IMR-90 (cell line): ENCODE measurements around the gene SERPINA5. TPM values are rescaled to one million over a fixed set of nuclear protein-coding genes. Genes with fewer than 3 reads are reported as not detected.

ENCODE experiments used
- ATAC-seq: fragments of 200-7000 bp; cut with Tn5 transposase; 2 replicates; pipeline ENCODE4 v1.9.1; 2020; ENCODE audit warnings: low read depth, mild to moderate bottlenecking, moderate library complexity
- BruUV-seq: library from RNA; stranded (reverse); fragments of 400-500 nt; replicated peaks from 2 replicates; lab custom pipeline; 2021; lab: Mats Ljungman, UMichigan
- CTCF ChIA-PET: fragments of 300-600 bp; formaldehyde crosslinking; extraction: SDS; loops from one replicate; lab custom pipeline; 2021; ENCODE audit warnings: antibody characterized with exemption; lab: Yijun Ruan, JAX
- POLR2A ChIA-PET: fragments of 300-600 bp; sonication (Branson Sonifier 250); formaldehyde crosslinking; loops from one replicate; lab custom pipeline; 2022; ENCODE audit warnings: antibody characterized with exemption; ENCODE audit not compliant: unreplicated experiment; lab: Charles Lee
- DNase-seq: peaks from one replicate; pipeline ENCODE4 v3.0.0; 2013
- H2AFZ ChIP-seq: replicated peaks from 2 replicates; pipeline ENCODE3; 2013; ENCODE audit warnings: low read length, mild to moderate bottlenecking; ENCODE audit not compliant: poor library complexity
- H2AK5ac ChIP-seq: 2 replicates; pipeline ENCODE4 v1.6.1; 2013; ENCODE audit warnings: low read depth, low read length, inconsistent platforms
- H2AK9ac ChIP-seq: replicated peaks from 2 replicates; pipeline ENCODE3; 2013; ENCODE audit warnings: mild to moderate bottlenecking, low read depth, low read length, moderate library complexity; ENCODE audit not compliant: poor library complexity
- H2BK120ac ChIP-seq: 2 replicates; pipeline ENCODE4 v1.6.1; 2013; ENCODE audit warnings: low read depth, low read length, inconsistent platforms
- H2BK15ac ChIP-seq: 3 replicates; pipeline ENCODE4 v1.6.1; 2013; ENCODE audit warnings: low read depth, low read length, inconsistent platforms
- H2BK20ac ChIP-seq: 2 replicates; pipeline ENCODE4 v1.6.1; 2013; ENCODE audit warnings: low read depth, mild to moderate bottlenecking, inconsistent platforms, low read length, moderate library complexity
- H2BK5ac ChIP-seq: 2 replicates; pipeline ENCODE4 v1.6.1; 2013; ENCODE audit warnings: mild to moderate bottlenecking, low read depth, low read length, inconsistent platforms; ENCODE audit not compliant: poor library complexity, severe bottlenecking
- H3K14ac ChIP-seq: replicated peaks from 2 replicates; pipeline ENCODE4 v1.6.1; 2013; ENCODE audit warnings: low read depth, low read length, inconsistent platforms
- H3K18ac ChIP-seq: 2 replicates; pipeline ENCODE4 v1.6.1; 2013; ENCODE audit warnings: low read depth, low read length, control low read depth
- H3K23ac ChIP-seq: 2 replicates; pipeline ENCODE4 v1.6.1; 2013; ENCODE audit warnings: low read depth, low read length, inconsistent platforms
- H3K27ac ChIP-seq: 2 replicates; pipeline ENCODE4 v1.5.1; 2013; ENCODE audit warnings: mild to moderate bottlenecking, control low read depth, low read length; ENCODE audit not compliant: insufficient read depth
- H3K27me3 ChIP-seq: 2 replicates; pipeline ENCODE4 v1.6.1; 2013; ENCODE audit warnings: low read length; ENCODE audit not compliant: control insufficient read depth, insufficient read depth
- H3K36me3 ChIP-seq: 2 replicates; pipeline ENCODE4 v1.6.1; 2013; ENCODE audit warnings: low read length, mixed read lengths; ENCODE audit not compliant: control insufficient read depth, insufficient read depth
- H3K4ac ChIP-seq: 2 replicates; pipeline ENCODE4 v1.6.1; 2013; ENCODE audit warnings: low read depth, low read length, inconsistent platforms
- H3K4me1 ChIP-seq: 2 replicates; pipeline ENCODE4 v1.6.1; 2013; ENCODE audit warnings: low read length, mixed read lengths; ENCODE audit not compliant: control insufficient read depth, insufficient read depth
- H3K4me2 ChIP-seq: 2 replicates; pipeline ENCODE4 v1.6.1; 2013; ENCODE audit warnings: low read depth, mild to moderate bottlenecking, control low read depth, low read length, moderate library complexity
- H3K4me3 ChIP-seq: 2 replicates; pipeline ENCODE4 v1.5.1; 2013; ENCODE audit warnings: low read depth, mild to moderate bottlenecking, control low read depth, low read length, moderate library complexity; ENCODE audit not compliant: insufficient read depth
- H3K56ac ChIP-seq: 2 replicates; pipeline ENCODE4 v1.6.1; 2013; ENCODE audit warnings: low read length, inconsistent platforms; ENCODE audit not compliant: insufficient read depth; ENCODE audit errors: extremely low read depth
- H3K79me1 ChIP-seq, 2 experiments: 2 replicates each; pipeline ENCODE4 v1.6.1; 2013; ENCODE audit warnings: low read length in 2 of 2, inconsistent platforms in 1 of 2, low read depth in 1 of 2
- H3K9ac ChIP-seq: 2 replicates; pipeline ENCODE4 v1.6.1; 2013; ENCODE audit warnings: low read depth, low read length, control low read depth
- H3K9me1 ChIP-seq: 2 replicates; pipeline ENCODE4 v1.6.1; 2013; ENCODE audit warnings: low read length, inconsistent platforms; ENCODE audit not compliant: insufficient read depth
- H3K9me3 ChIP-seq: 2 replicates; pipeline ENCODE4 v1.6.1; 2013; ENCODE audit warnings: low read length; ENCODE audit not compliant: control insufficient read depth, insufficient read depth
- H4K20me1 ChIP-seq: 2 replicates; pipeline ENCODE4 v1.6.1; 2013; ENCODE audit warnings: low read length, inconsistent platforms; ENCODE audit not compliant: insufficient read depth
- H4K5ac ChIP-seq: 2 replicates; pipeline ENCODE4 v1.6.1; 2013; ENCODE audit warnings: mild to moderate bottlenecking, low read depth, low read length, control low read depth
- H4K8ac ChIP-seq, 2 experiments: 2 replicates each; pipeline ENCODE4 v1.6.1; 2013; ENCODE audit warnings: low read depth in 2 of 2, low read length in 2 of 2, control low read depth in 1 of 2, inconsistent platforms in 1 of 2
- H4K91ac ChIP-seq: 2 replicates; pipeline ENCODE4 v1.6.1; 2013; ENCODE audit warnings: low read depth, low read length, inconsistent platforms; ENCODE audit not compliant: insufficient read depth
- BHLHE40 ChIP-seq: fragments of 150-350 bp; IDR thresholded peaks from 2 replicates; pipeline ENCODE4 v1.6.1; 2016; ENCODE audit warnings: mild to moderate bottlenecking, low read depth, low read length
- CEBPB ChIP-seq: IDR thresholded peaks from 2 replicates; pipeline ENCODE4 v1.6.1; 2012; ENCODE audit warnings: low read depth, low read length, improper control_type of control experiment
- CHD1 ChIP-seq: IDR thresholded peaks from 2 replicates; pipeline ENCODE4 v1.6.1; 2012; ENCODE audit warnings: low read depth, low read length, improper control_type of control experiment
- FOS ChIP-seq: fragments of 150-350 bp; IDR thresholded peaks from 2 replicates; pipeline ENCODE4 v1.6.1; 2016; ENCODE audit warnings: low read depth, low read length
- MAFK ChIP-seq: IDR thresholded peaks from 2 replicates; pipeline ENCODE4 v1.6.1; 2012; ENCODE audit warnings: low read depth, low read length, improper control_type of control experiment
- MAZ ChIP-seq: IDR thresholded peaks from 2 replicates; pipeline ENCODE4 v1.6.1; 2012; ENCODE audit warnings: low read depth, mild to moderate bottlenecking, low read length, improper control_type of control experiment, moderate library complexity, borderline replicate concordance
- MXI1 ChIP-seq: IDR thresholded peaks from 2 replicates; pipeline ENCODE4 v1.6.1; 2012; ENCODE audit warnings: low read depth, mild to moderate bottlenecking, low read length, moderate library complexity, borderline replicate concordance
- NFE2L2 ChIP-seq: fragments of 150-350 bp; IDR thresholded peaks from 2 replicates; pipeline ENCODE4 v1.6.1; 2016; ENCODE audit warnings: low read depth, mild to moderate bottlenecking, low read length
- POLR2A ChIP-seq: IDR thresholded peaks from 2 replicates; pipeline ENCODE4 v1.6.1; 2012; ENCODE audit warnings: mild to moderate bottlenecking, low read depth, low read length
- RAD21 ChIP-seq: IDR thresholded peaks from 2 replicates; pipeline ENCODE4 v1.6.1; 2012; ENCODE audit warnings: low read length, improper control_type of control experiment
- RCOR1 ChIP-seq: IDR thresholded peaks from 2 replicates; pipeline ENCODE4 v1.6.1; 2012; ENCODE audit warnings: mild to moderate bottlenecking, low read length, improper control_type of control experiment; ENCODE audit not compliant: insufficient replicate concordance
- RFX5 ChIP-seq: IDR thresholded peaks from 2 replicates; pipeline ENCODE4 v1.8.0; 2012; ENCODE audit warnings: low read depth, mild to moderate bottlenecking, low read length, moderate library complexity
- SMC3 ChIP-seq: fragments of 150-350 bp; IDR thresholded peaks from 2 replicates; pipeline ENCODE4 v1.6.1; 2016; ENCODE audit warnings: low read depth, mild to moderate bottlenecking, antibody characterized with exemption, low read length, moderate library complexity
- WGBS, 2 experiments: methylation state at CpG; one replicate each; pipeline versions ENCODE4 v1.1.5 to v1.1.7; 2013; ENCODE audit warnings: missing lambda C conversion rate in 2 of 2; ENCODE audit not compliant: insufficient read length in 1 of 2; ENCODE audit errors: extremely low coverage in 2 of 2; 5-methylcytosine and 5-hydroxymethylcytosine counted together
- dilution Hi-C: fragments of 300-500 bp; cut with HindIII; formaldehyde crosslinking; loops from one replicate; pipeline ENCODE4 v1.14.3; 2018; ENCODE audit warnings: low sequenced_read_pairs; ENCODE audit not compliant: unreplicated experiment
- in situ Hi-C: fragments of 300-500 bp; cut with MboI; formaldehyde crosslinking; loops from 3 replicates; pipeline ENCODE4 v1.14.3; 2019; ENCODE audit warnings: low sequenced_read_pairs, inconsistent platforms, mixed read lengths
- intact Hi-C: fragments of 100-400 bp; cut with micrococcal nuclease; formaldehyde crosslinking; loops from 2 replicates; pipeline ENCODE4 v1.10.0; 2022
- polyA plus RNA-seq, 3 experiments: library from polyadenylated mRNA; depleted of rRNA; stranded (reverse); fragments of >200 nt; gene quantifications; 2 replicates each; pipeline ENCODE4 v1.2.3, GENCODE V29; 2012; ENCODE audit warnings: low replicate concordance in 1 of 3
- total RNA-seq: library from RNA; depleted of rRNA; stranded (reverse); fragments of >200 nt; gene quantifications from 2 replicates; pipeline ENCODE4 v1.2.3, GENCODE V29; 2012
- TF ChIP-seq, protein P1 (sequence below): conservative IDR thresholded peaks from 2 replicates; pipeline ENCODE4 v1.5.1; 2012; ENCODE audit warnings: mild to moderate bottlenecking, low read depth, low read length, improper control_type of control experiment
- TF ChIP-seq, protein P2 (sequence below): fragments of 150-350 bp; IDR thresholded peaks from 2 replicates; pipeline ENCODE4 v1.6.1; 2016; ENCODE audit warnings: low read depth, mild to moderate bottlenecking, low read length, moderate library complexity, borderline replicate concordance
- TF ChIP-seq, protein P3 (sequence below): fragments of 150-350 bp; IDR thresholded peaks from 2 replicates; pipeline ENCODE4 v1.6.1; 2017; ENCODE audit warnings: mild to moderate bottlenecking, antibody characterized with exemption, low read length, low read depth

The SERPINA5 gene
- total and polyA plus RNA-seq, 2 of the 4 experiments (the other 2 are of a cell fraction), result not detected

DNA sequence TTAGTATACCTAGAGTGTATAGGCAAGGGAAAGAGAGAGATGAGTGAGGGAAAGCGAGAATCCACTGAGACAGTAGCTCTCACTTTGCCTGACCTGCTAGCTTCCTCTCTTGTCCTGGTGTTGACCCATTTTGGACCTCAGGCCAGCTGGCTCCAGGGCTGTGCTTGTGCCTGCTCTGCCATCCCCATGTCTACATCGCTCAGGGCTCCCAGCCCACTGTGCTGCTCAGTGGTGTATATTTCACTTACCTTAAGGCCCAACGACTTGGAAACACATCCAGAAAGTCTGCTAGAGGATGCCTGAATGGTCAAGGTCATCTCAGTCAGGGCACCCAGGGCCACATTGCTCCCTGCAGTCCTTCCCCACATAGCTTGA is 20.9 kb upstream of the SERPINA5 start:
- Histone ChIP-seq H2BK15ac (no peak overlapping the region), H3K27ac (no peak overlapping the region), H3K27me3 (no peaks in the 10 kb centered on the region; the same call in 1 of the 2 replicates), H2AK9ac (no peak overlapping the region), H3K79me1 (no peaks in the 10 kb centered on the region), H3K18ac (no peak overlapping the region), H4K91ac (no peak overlapping the region), H3K9me1 (no peaks in the 10 kb centered on the region), H3K56ac (no peak overlapping the region), H3K4me3 (no peak overlapping the region), H3K9me3 (no peaks in the 10 kb centered on the region), H3K4ac (no peak overlapping the region), H4K5ac (no peak overlapping the region), H3K9ac (no peak overlapping the region), H3K4me1 (no peaks in the 10 kb centered on the region), H2BK5ac (no peak overlapping the region), H2BK20ac (no peak overlapping the region), H2AK5ac (no peak overlapping the region), H4K8ac (no peak overlapping the region), H4K20me1 (no peaks in the 10 kb centered on the region), H2AFZ (no peak overlapping the region), H3K36me3 (no peaks in the 10 kb centered on the region), H3K14ac (no peak overlapping the region), H2BK120ac (no peak overlapping the region), H3K23ac (no peak overlapping the region), H3K4me2 (no peak overlapping the region)
- TF ChIP-seq RFX5, result no peak
- TF ChIP-seq MXI1, result no peak
- no peak for TF ChIP-seq SMC3
- no peak for TF ChIP-seq CEBPB
- TF ChIP-seq FOS, result no peak
- no peak for TF ChIP-seq NFE2L2
- TF ChIP-seq RAD21, result no peak
- no peak for TF ChIP-seq MAZ
- no peak for TF ChIP-seq POLR2A
- no peak for TF ChIP-seq CHD1
- TF ChIP-seq, protein P1, sequence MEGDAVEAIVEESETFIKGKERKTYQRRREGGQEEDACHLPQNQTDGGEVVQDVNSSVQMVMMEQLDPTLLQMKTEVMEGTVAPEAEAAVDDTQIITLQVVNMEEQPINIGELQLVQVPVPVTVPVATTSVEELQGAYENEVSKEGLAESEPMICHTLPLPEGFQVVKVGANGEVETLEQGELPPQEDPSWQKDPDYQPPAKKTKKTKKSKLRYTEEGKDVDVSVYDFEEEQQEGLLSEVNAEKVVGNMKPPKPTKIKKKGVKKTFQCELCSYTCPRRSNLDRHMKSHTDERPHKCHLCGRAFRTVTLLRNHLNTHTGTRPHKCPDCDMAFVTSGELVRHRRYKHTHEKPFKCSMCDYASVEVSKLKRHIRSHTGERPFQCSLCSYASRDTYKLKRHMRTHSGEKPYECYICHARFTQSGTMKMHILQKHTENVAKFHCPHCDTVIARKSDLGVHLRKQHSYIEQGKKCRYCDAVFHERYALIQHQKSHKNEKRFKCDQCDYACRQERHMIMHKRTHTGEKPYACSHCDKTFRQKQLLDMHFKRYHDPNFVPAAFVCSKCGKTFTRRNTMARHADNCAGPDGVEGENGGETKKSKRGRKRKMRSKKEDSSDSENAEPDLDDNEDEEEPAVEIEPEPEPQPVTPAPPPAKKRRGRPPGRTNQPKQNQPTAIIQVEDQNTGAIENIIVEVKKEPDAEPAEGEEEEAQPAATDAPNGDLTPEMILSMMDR, result no peak
- TF ChIP-seq RCOR1, result no peak
- no peak for TF ChIP-seq MAFK
- no peak for TF ChIP-seq BHLHE40
- TF ChIP-seq, protein P2, sequence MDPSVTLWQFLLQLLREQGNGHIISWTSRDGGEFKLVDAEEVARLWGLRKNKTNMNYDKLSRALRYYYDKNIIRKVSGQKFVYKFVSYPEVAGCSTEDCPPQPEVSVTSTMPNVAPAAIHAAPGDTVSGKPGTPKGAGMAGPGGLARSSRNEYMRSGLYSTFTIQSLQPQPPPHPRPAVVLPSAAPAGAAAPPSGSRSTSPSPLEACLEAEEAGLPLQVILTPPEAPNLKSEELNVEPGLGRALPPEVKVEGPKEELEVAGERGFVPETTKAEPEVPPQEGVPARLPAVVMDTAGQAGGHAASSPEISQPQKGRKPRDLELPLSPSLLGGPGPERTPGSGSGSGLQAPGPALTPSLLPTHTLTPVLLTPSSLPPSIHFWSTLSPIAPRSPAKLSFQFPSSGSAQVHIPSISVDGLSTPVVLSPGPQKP, result no peak
- TF ChIP-seq, protein P3, sequence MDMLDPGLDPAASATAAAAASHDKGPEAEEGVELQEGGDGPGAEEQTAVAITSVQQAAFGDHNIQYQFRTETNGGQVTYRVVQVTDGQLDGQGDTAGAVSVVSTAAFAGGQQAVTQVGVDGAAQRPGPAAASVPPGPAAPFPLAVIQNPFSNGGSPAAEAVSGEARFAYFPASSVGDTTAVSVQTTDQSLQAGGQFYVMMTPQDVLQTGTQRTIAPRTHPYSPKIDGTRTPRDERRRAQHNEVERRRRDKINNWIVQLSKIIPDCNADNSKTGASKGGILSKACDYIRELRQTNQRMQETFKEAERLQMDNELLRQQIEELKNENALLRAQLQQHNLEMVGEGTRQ, result no peak
- 40% methylated on average over 1 of the region's 3 CpGs; no CpG with 5 or more reads in 1 of the 2 experiments for WGBS, 2 experiments
- dilution Hi-C loops, result no loop called here
- in situ Hi-C loops, result no loop called here
- DNase-seq (no peak), ATAC-seq (no peak)
- intact Hi-C loops, result no loop called here
- BruUV-seq, result no TSS peak
- ChIA-PET CTCF (interaction anchor here (1.1 kb wide), 1 partner anchor 11 kb away, joined by 3 read pairs; no protein-coding TSS in a partner anchor), POLR2A (no interaction called here)
